ENCODE results near the gene DOCK1.

DOCK1 gene

DNA sequence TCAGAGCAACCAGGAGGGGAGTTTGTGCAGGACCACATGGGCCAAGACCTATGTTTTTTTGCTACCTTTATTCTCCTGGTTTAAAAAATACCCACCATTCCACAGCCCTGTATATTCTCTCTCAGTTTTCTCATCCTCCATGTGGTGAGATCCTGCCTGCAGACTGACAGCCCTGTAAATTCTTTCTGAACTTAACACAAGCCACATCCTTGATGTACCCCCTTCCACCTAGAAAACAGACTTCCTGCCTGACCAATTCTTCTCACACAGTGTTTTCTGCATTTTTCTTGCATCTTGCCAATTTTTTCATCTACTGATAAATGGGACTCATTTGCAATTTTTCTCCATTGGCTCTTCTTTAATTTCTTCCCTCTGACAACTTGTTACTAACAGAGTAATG, 212.8 kb downstream of the DOCK1 start:
- H3K79me1 ChIP-seq (replicated peaks; ENCODE audit: low read length, poor library complexity, severe bottlenecking), result peaks cover 48% of the 10 kb centered on the region
- H3K9ac ChIP-seq (ENCODE audit: low read length), result no peak overlapping the region
- no peaks in the 10 kb centered on the region for H3K27me3 ChIP-seq (ENCODE audit: control insufficient read depth in 1 of 2, insufficient read depth in 1 of 2, low read length in 2 of 2)
- no peak overlapping the region for H2AFZ ChIP-seq (ENCODE audit: low read depth, low read length)
- H2AK5ac ChIP-seq (ENCODE audit: low read length, severe bottlenecking), result no peak overlapping the region
- H3K4me1 ChIP-seq (ENCODE audit: control insufficient read depth, insufficient read depth, low read depth, low read length), result no peaks in the 10 kb centered on the region
- no peak overlapping the region for H2BK15ac ChIP-seq (ENCODE audit: low read depth, poor library complexity, severe bottlenecking)
- H3K4me2 ChIP-seq (ENCODE audit: low read length, poor library complexity, severe bottlenecking), result no peak overlapping the region
- no peak overlapping the region for H3K23ac ChIP-seq (ENCODE audit: low read length in 2 of 2)
- H3K36me3 ChIP-seq (ENCODE audit: control insufficient read depth in 1 of 2, insufficient read depth in 2 of 2, low read depth in 1 of 2, low read length in 2 of 2), result peaks cover 31 to 77% of the 10 kb centered on the region in 2 experiments
- no peak overlapping the region for H2BK5ac ChIP-seq (ENCODE audit: low read depth, low read length, poor library complexity, severe bottlenecking)
- H3K27ac ChIP-seq (ENCODE audit: low read length, poor library complexity, severe bottlenecking), result no peak overlapping the region
- no peak overlapping the region for H3K4me3 ChIP-seq (ENCODE audit: insufficient read depth in 1 of 2, low read depth in 1 of 2, low read length in 2 of 2)
- H3K4ac ChIP-seq (ENCODE audit: low read depth in 1 of 2, low read length in 2 of 2), result no peak overlapping the region
- H3K18ac ChIP-seq (ENCODE audit: low read depth in 1 of 2, low read length in 2 of 2), result no peak overlapping the region
- H2BK12ac ChIP-seq (ENCODE audit: low read length in 2 of 2), result no peak overlapping the region
- H4K8ac ChIP-seq (ENCODE audit: low read length), result no peak overlapping the region
- no peak for DNase-seq
- no peak overlapping the region for H3K14ac ChIP-seq (ENCODE audit: low read length in 2 of 2)
- no peaks in the 10 kb centered on the region for H3K9me3 ChIP-seq (ENCODE audit: control insufficient read depth, low read length)
- H4K91ac ChIP-seq (ENCODE audit: low read length), result no peak overlapping the region
- H2BK120ac ChIP-seq (ENCODE audit: low read depth, low read length), result no peak overlapping the region

GRCh38 chr10:127119936-127120335, 214.7 kb downstream of the DOCK1 start:
- H3K36me3 ChIP-seq (ENCODE audit: control insufficient read depth in 1 of 2, insufficient read depth in 2 of 2, low read depth in 1 of 2, low read length in 2 of 2), result peaks cover 18 to 64% of the 10 kb centered on the region in 2 experiments
- DNase-seq, result no peak
- WGBS, result 95% methylated on average over 7 of the region's 8 CpGs
- H3K27me3 ChIP-seq (ENCODE audit: control insufficient read depth in 1 of 2, insufficient read depth in 1 of 2, low read length in 2 of 2), result no peaks in the 10 kb centered on the region
- no peak overlapping the region for H2BK12ac ChIP-seq (ENCODE audit: low read length in 2 of 2)
- H3K79me1 ChIP-seq (replicated peaks; ENCODE audit: low read length, poor library complexity, severe bottlenecking), result peaks cover 43% of the 10 kb centered on the region
- H3K9ac ChIP-seq (ENCODE audit: low read length), result no peak overlapping the region
- no peak overlapping the region for H3K14ac ChIP-seq (ENCODE audit: low read length in 2 of 2)
- no peak overlapping the region for H3K4me2 ChIP-seq (ENCODE audit: low read length, poor library complexity, severe bottlenecking)
- H3K27ac ChIP-seq (ENCODE audit: low read length, poor library complexity, severe bottlenecking), result no peak overlapping the region
- no peak overlapping the region for H2AFZ ChIP-seq (ENCODE audit: low read depth, low read length)
- H3K4me1 ChIP-seq (ENCODE audit: control insufficient read depth, insufficient read depth, low read depth, low read length), result no peaks in the 10 kb centered on the region
- no peak overlapping the region for H3K23ac ChIP-seq (ENCODE audit: low read length in 2 of 2)
- H3K18ac ChIP-seq (ENCODE audit: low read depth in 1 of 2, low read length in 2 of 2), result no peak overlapping the region
- H4K91ac ChIP-seq (ENCODE audit: low read length), result no peak overlapping the region
- no peak overlapping the region for H4K8ac ChIP-seq (ENCODE audit: low read length)
- H3K4me3 ChIP-seq (ENCODE audit: insufficient read depth in 1 of 2, low read depth in 1 of 2, low read length in 2 of 2), result no peak overlapping the region
- no peak overlapping the region for H2BK5ac ChIP-seq (ENCODE audit: low read depth, low read length, poor library complexity, severe bottlenecking)
- no peak overlapping the region for H3K4ac ChIP-seq (ENCODE audit: low read depth in 1 of 2, low read length in 2 of 2)
- H2BK120ac ChIP-seq (ENCODE audit: low read depth, low read length), result no peak overlapping the region
- H2BK15ac ChIP-seq (ENCODE audit: low read depth, poor library complexity, severe bottlenecking), result no peak overlapping the region
- no peak overlapping the region for H2AK5ac ChIP-seq (ENCODE audit: low read length, severe bottlenecking)
- no peaks in the 10 kb centered on the region for H3K9me3 ChIP-seq (ENCODE audit: control insufficient read depth, low read length)

DNA sequence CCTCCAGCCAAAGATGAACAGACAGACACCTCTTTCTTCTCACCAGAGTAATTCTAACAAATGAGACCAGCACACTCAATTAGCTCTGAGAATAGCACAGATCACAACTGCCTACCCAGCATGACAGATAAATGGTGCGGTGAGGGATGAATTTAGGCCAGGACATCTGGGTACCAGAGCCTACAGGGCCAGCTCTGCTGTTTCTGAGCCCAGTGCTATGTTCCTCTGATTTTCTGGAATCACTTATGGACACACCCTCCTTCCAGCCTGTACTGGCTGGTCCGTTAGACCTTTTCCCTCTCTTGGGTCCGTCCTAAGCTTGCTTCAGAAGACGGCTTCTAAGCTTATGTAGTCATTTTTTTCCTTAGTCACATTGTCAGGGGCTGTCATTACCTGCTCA, 217.6 kb downstream of the DOCK1 start:
- H3K23ac ChIP-seq (ENCODE audit: low read length in 2 of 2), result no peak overlapping the region
- no peaks in the 10 kb centered on the region for H3K9me3 ChIP-seq (ENCODE audit: control insufficient read depth, low read length)
- DNase-seq, result no peak
- H3K9ac ChIP-seq (ENCODE audit: low read length), result no peak overlapping the region
- no peak overlapping the region for H2BK5ac ChIP-seq (ENCODE audit: low read depth, low read length, poor library complexity, severe bottlenecking)
- H3K4ac ChIP-seq (ENCODE audit: low read depth in 1 of 2, low read length in 2 of 2), result no peak overlapping the region
- H3K4me3 ChIP-seq (ENCODE audit: insufficient read depth in 1 of 2, low read depth in 1 of 2, low read length in 2 of 2), result no peak overlapping the region
- H3K36me3 ChIP-seq (ENCODE audit: control insufficient read depth in 1 of 2, insufficient read depth in 2 of 2, low read depth in 1 of 2, low read length in 2 of 2), result peaks cover 28 to 77% of the 10 kb centered on the region in 2 experiments
- no peak overlapping the region for H4K91ac ChIP-seq (ENCODE audit: low read length)
- no peak overlapping the region for H2BK120ac ChIP-seq (ENCODE audit: low read depth, low read length)
- no peak overlapping the region for H2BK12ac ChIP-seq (ENCODE audit: low read length in 2 of 2)
- no peak overlapping the region for H3K4me2 ChIP-seq (ENCODE audit: low read length, poor library complexity, severe bottlenecking)
- H3K4me1 ChIP-seq (ENCODE audit: control insufficient read depth, insufficient read depth, low read depth, low read length), result peaks cover 2% of the 10 kb centered on the region
- H2AFZ ChIP-seq (ENCODE audit: low read depth, low read length), result no peak overlapping the region
- WGBS, result 75% methylated on average over 4 of the region's 4 CpGs
- no peak overlapping the region for H3K18ac ChIP-seq (ENCODE audit: low read depth in 1 of 2, low read length in 2 of 2)
- H2BK15ac ChIP-seq (ENCODE audit: low read depth, poor library complexity, severe bottlenecking), result no peak overlapping the region
- H2AK5ac ChIP-seq (ENCODE audit: low read length, severe bottlenecking), result no peak overlapping the region
- peaks cover 40% of the 10 kb centered on the region for H3K79me1 ChIP-seq (replicated peaks; ENCODE audit: low read length, poor library complexity, severe bottlenecking)
- no peaks in the 10 kb centered on the region for H3K27me3 ChIP-seq (ENCODE audit: control insufficient read depth in 1 of 2, insufficient read depth in 1 of 2, low read length in 2 of 2)
- no peak overlapping the region for H3K14ac ChIP-seq (ENCODE audit: low read length in 2 of 2)
- H3K27ac ChIP-seq (ENCODE audit: low read length, poor library complexity, severe bottlenecking), result no peak overlapping the region
- no peak overlapping the region for H4K8ac ChIP-seq (ENCODE audit: low read length)

- Histone ChIP-seq H3K4me2 (ENCODE audit: low read length, poor library complexity, severe bottlenecking) (no peak overlapping the region), H2BK12ac (ENCODE audit: low read length in 2 of 2) (no peak overlapping the region)
- 98% methylated on average over 5 of the region's 6 CpGs for WGBS
Observed at GRCh38 chr10:127123626-127124025, 218.4 kb downstream of the DOCK1 start.

More at GRCh38 chr10:127123626-127124025, 218.4 kb downstream of the DOCK1 start:
- no peak overlapping the region for H3K4ac ChIP-seq (ENCODE audit: low read depth in 1 of 2, low read length in 2 of 2)
- no peak overlapping the region for H2AFZ ChIP-seq (ENCODE audit: low read depth, low read length)
- no peaks in the 10 kb centered on the region for H3K27me3 ChIP-seq (ENCODE audit: control insufficient read depth in 1 of 2, insufficient read depth in 1 of 2, low read length in 2 of 2)
- H2AK5ac ChIP-seq (ENCODE audit: low read length, severe bottlenecking), result no peak overlapping the region
- no peak overlapping the region for H2BK120ac ChIP-seq (ENCODE audit: low read depth, low read length)
- H3K4me3 ChIP-seq (ENCODE audit: insufficient read depth in 1 of 2, low read depth in 1 of 2, low read length in 2 of 2), result no peak overlapping the region
- H3K79me1 ChIP-seq (replicated peaks; ENCODE audit: low read length, poor library complexity, severe bottlenecking), result peaks cover 39% of the 10 kb centered on the region
- H3K27ac ChIP-seq (ENCODE audit: low read length, poor library complexity, severe bottlenecking), result no peak overlapping the region
- no peaks in the 10 kb centered on the region for H3K9me3 ChIP-seq (ENCODE audit: control insufficient read depth, low read length)
- H3K18ac ChIP-seq (ENCODE audit: low read depth in 1 of 2, low read length in 2 of 2), result no peak overlapping the region
- peaks cover 2% of the 10 kb centered on the region for H3K4me1 ChIP-seq (ENCODE audit: control insufficient read depth, insufficient read depth, low read depth, low read length)
- no peak overlapping the region for H4K91ac ChIP-seq (ENCODE audit: low read length)
- peaks cover 28 to 77% of the 10 kb centered on the region in 2 experiments for H3K36me3 ChIP-seq (ENCODE audit: control insufficient read depth in 1 of 2, insufficient read depth in 2 of 2, low read depth in 1 of 2, low read length in 2 of 2)
- no peak overlapping the region for H4K8ac ChIP-seq (ENCODE audit: low read length)
- peak overlapping the region in 1 of 2 experiments; percentile 57 for H3K14ac ChIP-seq (ENCODE audit: low read length in 2 of 2)
- no peak overlapping the region for H2BK15ac ChIP-seq (ENCODE audit: low read depth, poor library complexity, severe bottlenecking)
- no peak for DNase-seq
- no peak overlapping the region for H3K9ac ChIP-seq (ENCODE audit: low read length)
- no peak overlapping the region for H2BK5ac ChIP-seq (ENCODE audit: low read depth, low read length, poor library complexity, severe bottlenecking)
- H3K23ac ChIP-seq (ENCODE audit: low read length in 2 of 2), result no peak overlapping the region
